Panc1 (cell line): ENCODE measurements around the gene FIGLA.

Experiments
- CTCF ChIP-seq: fragments of 450-650 bp; IDR thresholded peaks from 2 replicates; pipeline ENCODE4 v1.5.1; 2017; ENCODE audit warnings: mild to moderate bottlenecking
- POLR2AphosphoS5 ChIP-seq: IDR thresholded peaks from 2 replicates; pipeline ENCODE4 v1.6.1; 2012; ENCODE audit warnings: mild to moderate bottlenecking, low read depth, low read length, moderate library complexity
- REST ChIP-seq, 2 experiments: IDR thresholded peaks; 2 replicates each; pipeline ENCODE4 v1.6.1; 2011 to 2012; ENCODE audit warnings: low read depth in 2 of 2, control low read depth in 1 of 2, low read length in 1 of 2, mild to moderate bottlenecking in 1 of 2, moderate library complexity in 1 of 2; ENCODE audit not compliant: insufficient read depth in 1 of 2

GRCh38 chr2:70796262-70796661, 5.8 kb upstream of the FIGLA start:
- no peak for TF ChIP-seq CTCF
- TF ChIP-seq REST (IDR thresholded peaks at IDR 0.05; ENCODE audit: insufficient read depth in 1 of 2, low read depth in 2 of 2, low read length in 1 of 2) = no peak
- no peak for TF ChIP-seq POLR2AphosphoS5
